Upper lobe of right lung (tissue), 1 donor: Measurements from ENCODE around the gene ANAPC10. TPM values are rescaled to one million over a fixed set of nuclear protein-coding genes. Genes with fewer than 3 reads are reported as not detected.

ENCODE experiments used
- ATAC-seq: fragments of 200-7000 bp; cut with Tn5 transposase; one replicate; pipeline ENCODE4 v1.9.1; 2020; ENCODE audit warnings: mild to moderate bottlenecking, moderate library complexity
- DNase-seq: peaks from one replicate; pipeline ENCODE4 v3.0.0-alpha.2; 2020
- H3K27ac ChIP-seq: fragments of 200-600 bp; one replicate; pipeline ENCODE4 v1.8.0; 2022
- H3K27me3 ChIP-seq: fragments of 200-600 bp; one replicate; pipeline ENCODE4 v1.8.0; 2022; ENCODE audit warnings: mild to moderate bottlenecking
- H3K36me3 ChIP-seq: fragments of 200-600 bp; one replicate; pipeline ENCODE4 v1.8.0; 2022
- H3K4me1 ChIP-seq: fragments of 200-600 bp; one replicate; pipeline ENCODE4 v1.8.0; 2022
- H3K4me3 ChIP-seq: fragments of 200-600 bp; one replicate; pipeline ENCODE4 v1.8.0; 2022; ENCODE audit warnings: mild to moderate bottlenecking
- H3K9me3 ChIP-seq: fragments of 200-600 bp; one replicate; pipeline ENCODE4 v1.8.0; 2022
- intact Hi-C: fragments of 100-400 bp; cut with DNase I; formaldehyde crosslinking; loops from one replicate; pipeline ENCODE4 v1.11.0; 2022
- total RNA-seq: library from RNA; stranded (reverse); fragmentation: NEBNext Ultra II Directional; extraction: Animal tissue kit (Norgen Biotek cat#: 25700); gene quantifications from one replicate; pipeline ENCODE4 v1.2.1, GENCODE V29; 2021
- TF ChIP-seq, protein P1 (sequence below): fragments of 200-600 bp; IDR thresholded peaks from one replicate; pipeline ENCODE4 v1.8.0; 2022; ENCODE audit warnings: antibody characterized with exemption
- donor health status: DM: no; HTN: yes; CAD: no; lungs with severe emphysema.

The ANAPC10 gene
- total RNA-seq, 1 donor from 2014 or later, result 17.5 TPM

DNA sequence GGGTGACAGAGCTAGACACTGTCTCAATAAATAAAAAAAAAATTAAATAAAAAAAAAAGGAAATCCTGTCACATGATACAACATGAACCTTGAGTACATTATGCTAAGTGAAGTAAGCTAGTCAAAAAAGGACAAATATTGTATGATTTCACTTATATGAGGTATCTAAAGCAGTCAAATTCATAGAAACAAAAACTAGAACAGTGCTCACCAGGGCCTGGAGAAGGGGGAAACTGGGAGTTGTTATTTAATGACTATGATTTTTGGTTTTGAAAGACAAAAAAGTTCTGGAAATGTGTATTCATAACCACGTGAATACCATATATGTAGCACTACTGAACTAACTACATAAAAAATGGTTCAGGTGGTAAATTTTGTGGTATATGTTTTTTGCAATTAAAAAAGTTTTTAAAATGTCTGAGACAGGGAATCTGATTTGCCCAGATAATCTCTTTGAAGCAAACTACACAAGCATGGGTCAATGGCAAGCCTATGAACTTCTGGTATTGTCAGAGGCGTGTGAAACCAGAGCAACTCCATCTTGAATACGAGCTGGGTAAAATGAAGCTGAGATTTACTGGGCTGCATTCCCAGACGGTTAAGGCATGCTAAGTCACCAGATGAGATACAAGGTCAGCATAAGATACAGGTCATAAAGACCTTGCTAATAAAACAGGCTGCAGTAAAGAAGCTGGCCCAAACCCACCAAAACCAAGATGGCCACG lies 42.3 kb downstream of the ANAPC10 start:
- TF ChIP-seq, protein P1, sequence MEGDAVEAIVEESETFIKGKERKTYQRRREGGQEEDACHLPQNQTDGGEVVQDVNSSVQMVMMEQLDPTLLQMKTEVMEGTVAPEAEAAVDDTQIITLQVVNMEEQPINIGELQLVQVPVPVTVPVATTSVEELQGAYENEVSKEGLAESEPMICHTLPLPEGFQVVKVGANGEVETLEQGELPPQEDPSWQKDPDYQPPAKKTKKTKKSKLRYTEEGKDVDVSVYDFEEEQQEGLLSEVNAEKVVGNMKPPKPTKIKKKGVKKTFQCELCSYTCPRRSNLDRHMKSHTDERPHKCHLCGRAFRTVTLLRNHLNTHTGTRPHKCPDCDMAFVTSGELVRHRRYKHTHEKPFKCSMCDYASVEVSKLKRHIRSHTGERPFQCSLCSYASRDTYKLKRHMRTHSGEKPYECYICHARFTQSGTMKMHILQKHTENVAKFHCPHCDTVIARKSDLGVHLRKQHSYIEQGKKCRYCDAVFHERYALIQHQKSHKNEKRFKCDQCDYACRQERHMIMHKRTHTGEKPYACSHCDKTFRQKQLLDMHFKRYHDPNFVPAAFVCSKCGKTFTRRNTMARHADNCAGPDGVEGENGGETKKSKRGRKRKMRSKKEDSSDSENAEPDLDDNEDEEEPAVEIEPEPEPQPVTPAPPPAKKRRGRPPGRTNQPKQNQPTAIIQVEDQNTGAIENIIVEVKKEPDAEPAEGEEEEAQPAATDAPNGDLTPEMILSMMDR, result no peak
- no peaks in the 10 kb centered on the region for H3K36me3 ChIP-seq
- H3K27me3 ChIP-seq, result no peaks in the 10 kb centered on the region
- ATAC-seq, result no peak
- no peak overlapping the region for H3K4me3 ChIP-seq
- intact Hi-C loops, result no loop called here
- DNase-seq, result no peak
- H3K27ac ChIP-seq, result no peak overlapping the region
- H3K4me1 ChIP-seq, result no peaks in the 10 kb centered on the region
- H3K9me3 ChIP-seq, result no peaks in the 10 kb centered on the region

DNA sequence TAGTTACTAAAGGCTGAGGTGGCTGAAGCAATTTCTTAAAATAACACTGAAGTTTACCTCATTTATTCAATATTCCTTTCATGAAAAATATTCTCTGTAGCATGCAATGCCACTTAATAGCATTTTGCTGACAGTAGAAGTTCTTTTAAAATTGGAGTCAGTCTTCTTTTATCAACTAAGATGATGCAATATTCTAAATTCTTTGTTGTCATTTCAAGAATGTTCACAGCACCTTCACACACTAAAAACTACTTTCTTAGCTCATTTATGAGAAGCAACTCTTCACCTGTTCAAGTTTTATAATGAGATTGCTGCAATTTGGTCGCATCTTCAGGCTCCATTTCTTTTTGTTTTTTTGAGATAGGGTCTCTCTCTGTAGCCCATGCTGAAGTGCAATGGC lies 48.8 kb downstream of the ANAPC10 start:
- intact Hi-C loops, result no loop called here
- TF ChIP-seq, protein P1, result no peak
- no peak overlapping the region for H3K4me3 ChIP-seq
- no peaks in the 10 kb centered on the region for H3K27me3 ChIP-seq
- no peak overlapping the region for H3K27ac ChIP-seq
- H3K9me3 ChIP-seq, result no peaks in the 10 kb centered on the region
- no peak for DNase-seq
- H3K36me3 ChIP-seq, result no peaks in the 10 kb centered on the region
- no peak for ATAC-seq
- no peaks in the 10 kb centered on the region for H3K4me1 ChIP-seq

DNA sequence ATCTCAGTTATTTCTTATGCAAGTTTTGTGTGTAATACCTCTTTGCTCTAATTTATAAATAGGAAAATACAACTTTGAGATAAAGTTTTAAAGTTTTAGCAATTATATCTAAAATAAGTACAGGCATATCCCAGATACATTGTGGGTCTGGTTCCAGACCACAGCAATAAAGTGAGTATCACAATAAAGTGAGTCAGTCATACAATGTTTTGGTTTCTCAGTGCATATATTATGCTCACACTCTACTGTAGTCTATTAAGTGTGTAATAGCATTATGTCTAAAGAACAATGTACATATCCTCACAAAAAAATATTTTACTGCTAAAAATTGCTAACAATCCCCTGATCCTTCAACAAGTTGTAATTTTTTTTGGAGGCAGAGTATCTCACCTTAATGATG lies 49.2 kb downstream of the ANAPC10 start:
- ATAC-seq (no peak), DNase-seq (no peak)
- H3K9me3 ChIP-seq, result no peaks in the 10 kb centered on the region
- no peaks in the 10 kb centered on the region for H3K4me1 ChIP-seq
- H3K36me3 ChIP-seq, result no peaks in the 10 kb centered on the region
- no peaks in the 10 kb centered on the region for H3K27me3 ChIP-seq
- TF ChIP-seq, protein P1, result no peak
- no peak overlapping the region for H3K27ac ChIP-seq
- H3K4me3 ChIP-seq, result no peak overlapping the region
- intact Hi-C loops, result no loop called here

DNA sequence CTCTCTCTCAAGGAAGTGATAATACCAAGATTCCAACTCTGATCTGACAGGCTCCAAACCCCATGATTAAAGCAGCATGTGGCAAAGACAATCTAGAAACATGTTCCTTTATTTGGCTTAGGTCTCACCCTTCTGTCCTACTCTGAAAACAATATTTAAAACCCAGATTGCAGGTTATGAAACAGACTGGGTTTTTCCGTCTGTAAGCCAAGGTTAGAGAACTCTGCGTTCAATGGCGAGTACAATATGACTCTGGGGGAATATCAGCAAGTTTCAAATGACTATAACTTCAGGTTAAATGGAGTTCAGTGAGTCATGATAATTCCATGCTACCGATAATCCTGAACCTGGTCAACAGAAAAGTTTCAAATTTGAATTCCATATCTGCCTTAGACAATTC lies 50.8 kb downstream of the ANAPC10 start:
- H3K27ac ChIP-seq, result no peak overlapping the region
- H3K9me3 ChIP-seq, result no peaks in the 10 kb centered on the region
- DNase-seq (no peak), ATAC-seq (no peak)
- H3K36me3 ChIP-seq, result no peaks in the 10 kb centered on the region
- H3K4me3 ChIP-seq, result no peak overlapping the region
- H3K27me3 ChIP-seq, result no peaks in the 10 kb centered on the region
- intact Hi-C loops, result no loop called here
- H3K4me1 ChIP-seq, result no peaks in the 10 kb centered on the region
- TF ChIP-seq, protein P1, result no peak

DNA sequence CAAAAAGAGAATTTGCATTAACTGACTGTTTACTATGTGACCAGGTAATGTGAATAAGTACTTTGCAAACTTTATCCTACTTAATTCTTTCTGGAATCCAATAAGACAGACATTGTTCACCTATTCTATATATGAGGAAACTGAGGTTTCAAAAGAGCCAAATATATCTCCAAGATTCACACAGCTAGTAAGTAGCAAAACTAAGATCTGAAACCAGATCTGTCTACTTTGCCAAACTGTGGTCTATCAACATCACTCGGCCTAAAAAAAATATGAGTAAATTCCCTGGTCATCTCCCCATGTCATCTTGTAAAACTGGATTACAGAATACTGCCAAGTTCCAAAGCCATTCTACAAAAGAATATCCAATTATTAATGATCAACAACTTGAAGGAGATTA lies 52.8 kb downstream of the ANAPC10 start:
- H3K4me3 ChIP-seq, result no peak overlapping the region
- intact Hi-C loops, result no loop called here

More for the DNA sequence above, 52.8 kb downstream of the ANAPC10 start:
- H3K27ac ChIP-seq, result no peak overlapping the region
- no peaks in the 10 kb centered on the region for H3K9me3 ChIP-seq
- TF ChIP-seq, protein P1, result no peak
- H3K36me3 ChIP-seq, result no peaks in the 10 kb centered on the region
- no peaks in the 10 kb centered on the region for H3K4me1 ChIP-seq
- no peaks in the 10 kb centered on the region for H3K27me3 ChIP-seq
- DNase-seq, result no peak
- no peak for ATAC-seq
